Aorta (tissue), 5 donors: ENCODE results near the gene MSL3. TPM values are rescaled to one million over a fixed set of nuclear protein-coding genes. Genes with fewer than 3 reads are reported as not detected.
A peak's percentile ranks its signal among the peaks of the same experiment; 100 is the strongest.

Experiments used
- ATAC-seq: fragments of 200-7000 bp; cut with Tn5 transposase; one replicate; pipeline ENCODE4 v1.9.1; 2022; ENCODE audit warnings: moderate library complexity; ENCODE audit not compliant: low FRiP score
- DNase-seq, 2 donors: peaks; one replicate each; pipeline ENCODE4 v3.0.0-alpha.2; 2020
- H3K27ac ChIP-seq, 2 donors: one replicate each; pipeline ENCODE4 v1.5.1; 2013; ENCODE audit warnings: low read length in 2 of 2, mild to moderate bottlenecking in 2 of 2, moderate library complexity in 2 of 2, control low read depth in 1 of 2, inconsistent platforms in 1 of 2, low read depth in 1 of 2
- H3K27me3 ChIP-seq, 2 donors: one replicate each; pipeline ENCODE4 v1.6.1; 2013; ENCODE audit warnings: control low read depth in 1 of 2, low read length in 1 of 2, mild to moderate bottlenecking in 1 of 2, moderate library complexity in 1 of 2; ENCODE audit not compliant: insufficient read depth in 2 of 2, control insufficient read depth in 1 of 2
- H3K36me3 ChIP-seq, 2 donors: one replicate each; pipeline ENCODE4 v1.6.1; 2013; ENCODE audit warnings: control low read depth in 1 of 2, low read length in 1 of 2, mild to moderate bottlenecking in 1 of 2; ENCODE audit not compliant: insufficient read depth in 2 of 2, control insufficient read depth in 1 of 2
- H3K4me1 ChIP-seq, 2 donors: one replicate each; pipeline ENCODE4 v1.6.1; 2013; ENCODE audit warnings: low read length in 2 of 2, control low read depth in 1 of 2, mild to moderate bottlenecking in 1 of 2, moderate library complexity in 1 of 2; ENCODE audit not compliant: insufficient read depth in 2 of 2, control insufficient read depth in 1 of 2
- H3K4me3 ChIP-seq, 2 donors: one replicate each; pipeline ENCODE4 v1.5.1; 2013; ENCODE audit warnings: low read length in 2 of 2, control low read depth in 1 of 2, mild to moderate bottlenecking in 1 of 2
- H3K9me3 ChIP-seq: one replicate; pipeline ENCODE4 v1.6.1; 2013; ENCODE audit warnings: mild to moderate bottlenecking, low read length; ENCODE audit not compliant: control insufficient read depth
- WGBS, 2 donors: extraction: QIAGEN DNeasy Blood & Tissue Kit; methylation state at CpG; one replicate each; pipeline ENCODE4 v1.1.7; 2013; 5-methylcytosine and 5-hydroxymethylcytosine counted together
- intact Hi-C, 2 donors: fragments of 100-400 bp; cut with DNase I; formaldehyde crosslinking; loops; one replicate each; pipeline versions ENCODE4 v1.14.2 to v1.15.0; 2022
- long read RNA-seq, 2 donors: library from polyadenylated mRNA; unstranded; transcript quantifications; one replicate each; pipeline ENCODE4 v2.0.0, GENCODE V29; 2020 to 2021
- polyA plus RNA-seq, 2 donors: library from polyadenylated mRNA; stranded (reverse); fragments of 200-250 nt; gene quantifications; one replicate each; pipeline ENCODE4 v1.2.3, GENCODE V29; 2013
- total RNA-seq, 2 donors: library from RNA; stranded (reverse); fragmentation: NEBNext Ultra II Directional; extraction: Animal tissue kit (Norgen Biotek cat#: 25700); gene quantifications; one replicate each; pipeline ENCODE4 v1.2.1, GENCODE V29; 2021
- donor health status: healthy with polysubstance abuse.
- donor health status: Bipolar disorder and iron deficiency.
- donor health status: DM: no; HTN: no; CAD: no.
- donor health status: DM: no; HTN: no; CAD: no.
- donor health status: DM: yes; HTN: yes; CAD: no.

Gene MSL3, protein sequence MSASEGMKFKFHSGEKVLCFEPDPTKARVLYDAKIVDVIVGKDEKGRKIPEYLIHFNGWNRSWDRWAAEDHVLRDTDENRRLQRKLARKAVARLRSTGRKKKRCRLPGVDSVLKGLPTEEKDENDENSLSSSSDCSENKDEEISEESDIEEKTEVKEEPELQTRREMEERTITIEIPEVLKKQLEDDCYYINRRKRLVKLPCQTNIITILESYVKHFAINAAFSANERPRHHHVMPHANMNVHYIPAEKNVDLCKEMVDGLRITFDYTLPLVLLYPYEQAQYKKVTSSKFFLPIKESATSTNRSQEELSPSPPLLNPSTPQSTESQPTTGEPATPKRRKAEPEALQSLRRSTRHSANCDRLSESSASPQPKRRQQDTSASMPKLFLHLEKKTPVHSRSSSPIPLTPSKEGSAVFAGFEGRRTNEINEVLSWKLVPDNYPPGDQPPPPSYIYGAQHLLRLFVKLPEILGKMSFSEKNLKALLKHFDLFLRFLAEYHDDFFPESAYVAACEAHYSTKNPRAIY
- total RNA-seq = 10 to 100 TPM; 26.2 to 35.3 TPM
- 10 to 100 TPM; 30.3 to 36.4 TPM for polyA plus RNA-seq
- long read RNA-seq, donor 1, transcript MSL3-233 (12 exons, 2,507 nt) = minor isoform, 10 of 50 reads
- long read RNA-seq, donor 1, transcript MSL3-201 (13 exons, 2,364 nt) = major isoform, 21 of 50 reads
- long read RNA-seq, donor 1, partial matches to known transcripts = 5 of 50 reads
- long read RNA-seq, donor 1, other reads (novel, unspliced or antisense) = 5 of 50 reads
- long read RNA-seq, donor 2, full-length matches to known transcripts = 6 of 9 reads
- long read RNA-seq, donor 2, partial matches to known transcripts = 2 of 9 reads
- long read RNA-seq, donor 2, other reads (novel, unspliced or antisense) = 1 of 9 reads

DNA sequence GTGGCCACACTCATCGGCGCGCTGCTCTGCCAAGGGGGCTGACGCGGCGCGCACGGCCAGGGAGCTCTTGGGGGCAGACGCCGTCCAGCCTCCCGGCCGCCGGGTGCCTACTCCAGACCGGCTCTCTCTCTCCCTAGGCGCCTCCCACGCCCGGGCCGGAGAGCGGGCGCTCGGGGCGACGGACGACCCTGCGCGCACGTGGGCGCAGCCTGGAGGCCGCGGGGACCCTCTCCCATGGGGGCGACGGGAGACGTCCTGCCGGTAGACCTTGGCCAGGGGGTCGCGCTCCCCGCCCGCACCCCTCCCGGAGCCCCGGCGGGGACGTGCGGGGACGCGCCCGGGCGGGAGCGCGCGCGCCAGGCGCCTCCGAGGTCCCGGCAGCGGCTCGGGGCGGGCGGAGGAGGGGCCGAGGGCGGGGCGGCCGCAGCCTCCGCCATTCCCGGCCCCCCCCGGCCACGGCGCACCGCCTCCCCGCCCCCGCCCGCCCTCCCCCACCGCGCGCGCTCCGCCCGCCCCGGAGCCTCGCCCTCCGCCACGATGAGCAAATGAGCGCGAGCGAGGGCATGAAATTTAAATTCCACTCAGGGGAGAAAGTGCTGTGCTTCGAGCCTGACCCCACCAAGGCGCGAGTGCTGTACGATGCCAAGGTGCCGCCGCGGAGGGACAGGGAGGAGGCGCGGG, at the start of gene MSL3:
TSS of gene MSL3 (plus strand) at position 519 of the 681 bp plus-strand sequence. CDS start at position 546, 27 bp downstream.
- DNase-seq (peak; percentile 81 to 92), ATAC-seq (peak; percentile 76)
- intact Hi-C loops = no loop called here
- H3K27me3 ChIP-seq = no peaks in the 10 kb centered on the region
- WGBS, 2 donors = 0 to 34% methylated on average over 57 to 93 of the region's 93 CpGs
- no peaks in the 10 kb centered on the region for H3K36me3 ChIP-seq
- H3K27ac ChIP-seq = peak within 1 kb of the TSS; percentile 29 to 94
- no peaks in the 10 kb centered on the region for H3K4me1 ChIP-seq
- peak within 1 kb of the TSS; percentile 57 to 82 for H3K4me3 ChIP-seq
- no peaks in the 10 kb centered on the region for H3K9me3 ChIP-seq

- Histone ChIP-seq H3K36me3 (no peaks in the 10 kb centered on the region), H3K27ac (no peak overlapping the region), H3K9me3 (no peaks in the 10 kb centered on the region), H3K27me3 (no peaks in the 10 kb centered on the region), H3K4me1 (no peaks in the 10 kb centered on the region), H3K4me3 (no peak overlapping the region)
- intact Hi-C loops = loop anchor here in 1 of 2 donors (5.0 kb wide), 1 partner anchor 50 kb away; no protein-coding TSS in a partner anchor
- WGBS, 2 donors = 85 to 97% methylated on average over 5 of the region's 5 CpGs
- no peak for DNase-seq
- no peak for ATAC-seq
Observed at GRCh38 chrX:11722304-11722703, 35.7 kb upstream of the MSL3 start.

DNA sequence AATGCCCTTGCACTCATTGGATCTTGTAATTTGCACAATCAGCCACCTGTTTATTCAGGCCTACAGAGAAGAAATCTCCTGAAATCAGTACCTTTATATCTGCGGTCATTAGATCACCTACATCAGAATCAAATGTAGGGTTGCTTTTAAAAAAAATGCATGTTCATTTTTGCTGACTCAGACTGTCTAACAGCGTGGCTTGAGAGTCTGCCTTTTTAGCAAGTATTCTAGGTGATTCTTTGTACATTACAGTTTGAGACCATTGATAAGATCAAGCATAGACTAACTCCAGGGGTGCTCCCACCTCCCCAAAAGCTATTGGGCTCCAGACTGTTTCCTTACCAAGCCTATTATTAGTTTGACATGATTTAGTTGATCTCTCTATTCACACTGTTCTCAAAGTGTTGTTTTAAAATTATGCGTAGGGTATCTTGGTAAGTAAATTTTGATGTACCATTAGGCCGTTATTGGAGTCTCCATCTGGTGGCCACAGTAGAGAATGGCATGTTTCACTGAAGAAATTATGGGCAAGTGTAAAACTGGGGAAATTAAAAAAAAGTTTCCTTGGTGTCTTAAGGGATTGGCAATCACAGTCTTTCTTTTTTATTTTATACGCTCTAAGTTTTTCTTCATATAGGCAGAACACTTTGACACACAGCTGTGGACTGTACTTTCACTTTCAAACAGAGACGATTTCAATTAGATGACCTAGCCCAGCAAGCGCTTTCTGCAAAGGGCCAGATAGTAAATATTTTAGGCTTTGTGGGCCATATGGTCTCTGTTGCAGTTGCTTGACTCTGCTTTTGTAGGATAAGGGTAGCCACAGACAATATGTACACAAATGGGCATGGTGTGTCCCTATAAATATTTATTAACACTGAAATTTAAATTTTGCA, 33.7 kb upstream of the MSL3 start:
- DNase-seq = no peak
- H3K27ac ChIP-seq = no peak overlapping the region
- H3K9me3 ChIP-seq = no peaks in the 10 kb centered on the region
- 34 to 45% methylated on average over 7 of the region's 7 CpGs for WGBS, 2 donors
- intact Hi-C loops = loop anchor here (2.0 to 5.0 kb wide), 2 partner anchors 48 to 192 kb away; no protein-coding TSS in a partner anchor
- H3K4me1 ChIP-seq = no peaks in the 10 kb centered on the region
- ATAC-seq = peak; percentile 69
- H3K4me3 ChIP-seq = no peak overlapping the region
- H3K36me3 ChIP-seq = no peaks in the 10 kb centered on the region
- H3K27me3 ChIP-seq = no peaks in the 10 kb centered on the region

- Histone ChIP-seq H3K4me3 (no peak overlapping the region), H3K9me3 (no peaks in the 10 kb centered on the region), H3K4me1 (no peaks in the 10 kb centered on the region), H3K36me3 (no peaks in the 10 kb centered on the region), H3K27ac (no peak overlapping the region), H3K27me3 (no peaks in the 10 kb centered on the region)
- 70 to 81% methylated on average over 8 of the region's 8 CpGs for WGBS, 2 donors
- DNase-seq = no peak
- no peak for ATAC-seq
- intact Hi-C loops = loop anchor here (2.0 kb wide), 1 partner anchor 193 kb away; no protein-coding TSS in a partner anchor
Observed at GRCh38 chrX:11725631-11726442, 32.2 kb upstream of the MSL3 start.

DNA sequence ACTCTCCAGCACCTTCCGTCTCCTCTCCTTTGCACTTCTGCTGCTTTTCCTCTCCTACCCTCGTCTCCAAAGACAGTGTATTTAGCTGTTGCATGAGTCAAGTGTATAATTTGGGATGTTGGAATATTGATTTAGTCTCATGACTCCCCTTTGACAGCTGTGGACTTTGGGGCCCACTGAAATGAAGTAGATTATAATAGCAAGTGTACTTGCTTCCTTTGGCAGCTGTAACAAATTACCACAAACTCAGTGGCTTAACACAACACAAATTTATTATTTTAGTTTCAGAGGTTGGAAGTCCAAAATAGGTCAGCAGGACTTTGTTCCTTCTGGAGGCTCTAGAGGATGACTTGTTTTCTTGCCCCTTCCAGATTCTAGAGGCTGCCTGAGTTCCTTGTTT, 29.5 kb upstream of the MSL3 start:
- ATAC-seq (no peak), DNase-seq (no peak)
- Histone ChIP-seq H3K27ac (no peak overlapping the region), H3K36me3 (no peaks in the 10 kb centered on the region), H3K9me3 (no peaks in the 10 kb centered on the region), H3K27me3 (no peaks in the 10 kb centered on the region), H3K4me3 (no peak overlapping the region), H3K4me1 (no peaks in the 10 kb centered on the region)
- intact Hi-C loops = loop anchor here in 1 of 2 donors (2.0 kb wide), 1 partner anchor 60 kb away; no protein-coding TSS in a partner anchor
- WGBS, 2 donors = 52 to 54% methylated on average over 2 of the region's 2 CpGs

DNA sequence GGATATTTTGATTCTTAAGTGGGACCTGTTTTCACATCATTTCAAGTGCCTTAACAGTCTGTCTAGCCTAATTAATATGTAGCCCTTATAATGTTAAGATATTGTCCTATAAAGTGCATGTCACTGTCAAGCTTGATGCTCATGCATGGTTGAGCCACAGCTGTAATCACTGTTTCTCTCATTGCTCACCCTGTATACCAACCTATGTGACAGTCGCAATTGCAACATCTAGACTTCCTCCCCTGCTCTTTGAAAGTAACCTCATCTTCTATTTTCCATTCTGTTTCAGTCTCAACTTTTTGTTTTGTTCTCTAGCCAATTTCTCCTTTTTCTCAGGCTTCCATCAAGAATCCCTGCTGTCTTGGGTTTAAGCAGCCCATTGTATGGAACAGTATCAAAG, 24.4 kb upstream of the MSL3 start:
- ATAC-seq (no peak), DNase-seq (no peak)
- no peaks in the 10 kb centered on the region for H3K27me3 ChIP-seq
- intact Hi-C loops = no loop called here
- H3K36me3 ChIP-seq = no peaks in the 10 kb centered on the region
- WGBS, 2 donors = 64 to 96% methylated on average over 1 of the region's 1 CpG
- H3K9me3 ChIP-seq = peaks cover 1% of the 10 kb centered on the region
- H3K27ac ChIP-seq = no peak overlapping the region
- no peaks in the 10 kb centered on the region for H3K4me1 ChIP-seq
- H3K4me3 ChIP-seq = no peak overlapping the region

DNA sequence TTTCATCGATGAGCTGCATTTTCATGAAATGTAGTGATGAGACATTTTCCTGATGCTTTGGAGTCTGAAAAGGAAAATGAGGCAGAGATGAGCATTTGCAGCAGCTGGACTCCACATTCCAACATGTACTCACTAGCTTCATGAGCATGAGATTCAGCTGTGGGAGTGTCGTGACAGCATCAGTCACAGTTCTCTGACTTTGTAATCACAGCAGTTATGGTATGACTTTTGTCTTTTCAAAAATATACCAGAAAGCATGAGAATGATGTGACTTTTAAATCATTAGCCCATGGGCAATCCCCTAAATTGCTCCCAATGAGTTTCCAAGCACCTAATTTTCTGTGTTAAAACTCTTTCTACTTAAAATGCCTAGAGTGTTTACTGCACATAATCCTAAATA, 18.3 kb upstream of the MSL3 start:
- H3K4me3 ChIP-seq = no peak overlapping the region
- WGBS, 2 donors = 75 to 95% methylated on average over 2 of the region's 2 CpGs
- H3K9me3 ChIP-seq = peaks cover 1% of the 10 kb centered on the region
- H3K27ac ChIP-seq = no peak overlapping the region
- DNase-seq (no peak), ATAC-seq (no peak)
- H3K27me3 ChIP-seq = no peaks in the 10 kb centered on the region
- H3K4me1 ChIP-seq = no peaks in the 10 kb centered on the region
- intact Hi-C loops = no loop called here
- H3K36me3 ChIP-seq = no peaks in the 10 kb centered on the region
